ENCODE results near the gene NDUFB2.
"Not testable (repeated sequence)": the region's sequence is repeated elsewhere in the genome, so short reads cannot be mapped to it uniquely, and the experiment has no call there.

Gene NDUFB2

GRCh38 chr7:140688341-140688740 lies 8.2 kb upstream of the NDUFB2 start:
- Histone ChIP-seq H3K9ac (no peak overlapping the region), H3K4me3 (no peak overlapping the region), H3K27me3 (no peaks in the 10 kb centered on the region), H4K20me1 (no peaks in the 10 kb centered on the region), H3K9me3 (no peaks in the 10 kb centered on the region), H3K27ac (no peak overlapping the region), H3K4me2 (no peak overlapping the region), H3K4me1 (no peaks in the 10 kb centered on the region), H3K36me3 (peaks cover 90% of the 10 kb centered on the region)
- no peak for TF ChIP-seq Cebpa-rat (IDR thresholded peaks at IDR 0.05)

GRCh38 chr7:140689199-140690152 lies 7.0 kb upstream of the NDUFB2 start:
- H3K4me3 ChIP-seq, result no peak overlapping the region
- no peak overlapping the region for H3K9ac ChIP-seq
- no peaks in the 10 kb centered on the region for H3K27me3 ChIP-seq
- H3K27ac ChIP-seq, result no peak overlapping the region
- TF ChIP-seq Cebpa-rat (IDR thresholded peaks at IDR 0.05), result no peak
- H3K36me3 ChIP-seq, result peaks cover 82% of the 10 kb centered on the region
- H3K4me2 ChIP-seq, result no peak overlapping the region
- H3K4me1 ChIP-seq, result no peaks in the 10 kb centered on the region
- no peaks in the 10 kb centered on the region for H3K9me3 ChIP-seq
- no peaks in the 10 kb centered on the region for H4K20me1 ChIP-seq

GRCh38 chr7:140691376-140692045 lies 5.0 kb upstream of the NDUFB2 start:
- no peak for TF ChIP-seq Cebpa-rat (IDR thresholded peaks at IDR 0.05)
- Histone ChIP-seq H3K27ac (no peak overlapping the region), H3K4me1 (peaks cover 6% of the 10 kb centered on the region), H3K27me3 (no peaks in the 10 kb centered on the region), H3K4me3 (no peak overlapping the region), H3K9ac (no peak overlapping the region), H3K36me3 (peaks cover 75% of the 10 kb centered on the region), H4K20me1 (no peaks in the 10 kb centered on the region), H3K4me2 (no peak overlapping the region), H3K9me3 (no peaks in the 10 kb centered on the region)

GRCh38 chr7:140693849-140694248 lies 2.7 kb upstream of the NDUFB2 start:
- Histone ChIP-seq H3K4me1 (peaks cover 19% of the 10 kb centered on the region), H4K20me1 (peaks cover 17% of the 10 kb centered on the region; the same call in 1 of the 2 replicates), H3K36me3 (peaks cover 53% of the 10 kb centered on the region)
- not testable (repeated sequence) for H3K4me3 ChIP-seq, H3K9ac ChIP-seq, H3K9me3 ChIP-seq, H3K4me2 ChIP-seq, H3K27ac ChIP-seq, H3K27me3 ChIP-seq

GRCh38 chr7:140694592-140694991 lies 1.9 kb upstream of the NDUFB2 start:
- no peak overlapping the region for H3K27ac ChIP-seq
- no peak overlapping the region for H3K4me3 ChIP-seq
- TF ChIP-seq Cebpa-rat (IDR thresholded peaks at IDR 0.05), result no peak

GRCh38 chr7:140695381-140695780 lies 1.1 kb upstream of the NDUFB2 start:
- no peak overlapping the region for H3K27ac ChIP-seq
- no peak overlapping the region for H3K4me2 ChIP-seq
- no peak overlapping the region for H3K9ac ChIP-seq
- TF ChIP-seq Cebpa-rat (IDR thresholded peaks at IDR 0.05), result no peak
- peaks cover 32% of the 10 kb centered on the region for H4K20me1 ChIP-seq
- H3K27me3 ChIP-seq, result no peaks in the 10 kb centered on the region
- H3K36me3 ChIP-seq, result peaks cover 49% of the 10 kb centered on the region
- peaks cover 19% of the 10 kb centered on the region for H3K4me1 ChIP-seq
- no peaks in the 10 kb centered on the region for H3K9me3 ChIP-seq
- no peak overlapping the region for H3K4me3 ChIP-seq

More at GRCh38 chr7:140694592-140694991, 1.9 kb upstream of the NDUFB2 start:
- H3K27me3 ChIP-seq, result no peaks in the 10 kb centered on the region
- no peak overlapping the region for H3K9ac ChIP-seq
- H3K4me1 ChIP-seq, result peaks cover 19% of the 10 kb centered on the region
- H3K4me2 ChIP-seq, result no peak overlapping the region
- H3K9me3 ChIP-seq, result no peaks in the 10 kb centered on the region
- peaks cover 50% of the 10 kb centered on the region for H3K36me3 ChIP-seq
- peaks cover 24% of the 10 kb centered on the region; the same call in 1 of the 2 replicates for H4K20me1 ChIP-seq

- H3K4me1 ChIP-seq, result peaks cover 19% of the 10 kb centered on the region
- H3K9ac ChIP-seq, result peak overlapping the region; percentile 91
- H4K20me1 ChIP-seq, result peaks cover 40% of the 10 kb centered on the region
- peak overlapping the region; percentile 96 for H3K4me3 ChIP-seq
- no peak for TF ChIP-seq Cebpa-rat (IDR thresholded peaks at IDR 0.05)
- H3K27ac ChIP-seq, result peak overlapping the region; percentile 90
- no peaks in the 10 kb centered on the region for H3K9me3 ChIP-seq
- H3K4me2 ChIP-seq, result peak overlapping the region; percentile 93
- peaks cover 44% of the 10 kb centered on the region for H3K36me3 ChIP-seq
- H3K27me3 ChIP-seq, result no peaks in the 10 kb centered on the region
These were observed 356 bp upstream of the NDUFB2 start for GRCh38 chr7:140696024-140696679.

- no peak for TF ChIP-seq Cebpa-rat (IDR thresholded peaks at IDR 0.05)
These were observed 1.1 kb downstream of the NDUFB2 start for GRCh38 chr7:140697447-140698143.

GRCh38 chr7:140698477-140698876 lies 2.0 kb downstream of the NDUFB2 start:
- H4K20me1 ChIP-seq, result peaks cover 63% of the 10 kb centered on the region
- H3K27ac ChIP-seq, result no peak overlapping the region
- H3K4me2 ChIP-seq, result peak overlapping the region; percentile 93
- peaks cover 19% of the 10 kb centered on the region for H3K4me1 ChIP-seq
- H3K4me3 ChIP-seq, result no peak overlapping the region
- peak overlapping the region; percentile 91; the same call in 1 of the 2 replicates for H3K9ac ChIP-seq
- no peaks in the 10 kb centered on the region for H3K27me3 ChIP-seq
- H3K9me3 ChIP-seq, result no peaks in the 10 kb centered on the region
- TF ChIP-seq Cebpa-rat (IDR thresholded peaks at IDR 0.05), result no peak
- peaks cover 42% of the 10 kb centered on the region for H3K36me3 ChIP-seq

More at GRCh38 chr7:140697447-140698143, 1.1 kb downstream of the NDUFB2 start:
- Histone ChIP-seq H3K4me2 (peak overlapping the region; percentile 93), H3K9ac (peak overlapping the region; percentile 91), H3K27me3 (no peaks in the 10 kb centered on the region), H3K4me1 (peaks cover 19% of the 10 kb centered on the region), H3K27ac (peak overlapping the region; percentile 90), H3K36me3 (peaks cover 36% of the 10 kb centered on the region), H3K9me3 (no peaks in the 10 kb centered on the region), H4K20me1 (peaks cover 54% of the 10 kb centered on the region), H3K4me3 (peak overlapping the region; percentile 96)
